PC-3 (cell line): ENCODE data around the gene TTC27. TPM values are rescaled to one million over a fixed set of nuclear protein-coding genes. Genes with fewer than 3 reads are reported as not detected.

Experiments
- ATAC-seq: fragments of 200-7000 bp; cut with Tn5 transposase; 2 replicates; pipeline ENCODE4 v1.9.1; 2020; ENCODE audit warnings: mild to moderate bottlenecking, moderate library complexity
- BruUV-seq: library from RNA; stranded (reverse); fragments of 400-500 nt; replicated peaks from 2 replicates; lab custom pipeline; 2021; lab: Mats Ljungman, UMichigan
- CTCF ChIA-PET: fragments of 300-600 bp; sonication (Branson Sonifier 250); formaldehyde crosslinking; loops from one replicate; lab custom pipeline; 2022; ENCODE audit warnings: antibody characterized with exemption; lab: Charles Lee
- POLR2A ChIA-PET: fragments of 300-600 bp; sonication (Branson Sonifier 250); formaldehyde crosslinking; loops from one replicate; lab custom pipeline; 2022; ENCODE audit warnings: antibody characterized with exemption; ENCODE audit not compliant: unreplicated experiment; lab: Charles Lee
- DNase-seq: peaks from one replicate; pipeline ENCODE4 v3.0.0-alpha.2; 2015
- H2AFZ ChIP-seq: fragments of 300-600 bp; sonication (generic); 2 replicates; pipeline ENCODE4 v1.6.0; 2016; ENCODE audit warnings: antibody characterized with exemption, low read length
- H3F3A ChIP-seq: fragments of 300-600 bp; sonication (generic); one replicate; pipeline ENCODE4 v1.6.0; 2017; ENCODE audit warnings: antibody characterized with exemption, low read length, control low read depth, mild to moderate bottlenecking; ENCODE audit not compliant: unreplicated experiment
- H3K27ac ChIP-seq: fragments of 300-600 bp; sonication (generic); 2 replicates; pipeline ENCODE4 v1.5.1; 2016; ENCODE audit warnings: mild to moderate bottlenecking, low read length
- H3K27me3 ChIP-seq: fragments of 300-600 bp; sonication (generic); 2 replicates; pipeline ENCODE4 v1.6.1; 2016; ENCODE audit warnings: low read length, mixed read lengths
- H3K36me3 ChIP-seq: fragments of 300-600 bp; sonication (generic); 2 replicates; pipeline ENCODE4 v1.6.1; 2016; ENCODE audit warnings: low read depth, mixed run types, low read length, mixed read lengths
- H3K4me1 ChIP-seq: fragments of 300-600 bp; sonication (generic); 2 replicates; pipeline ENCODE4 v1.5.1; 2016; ENCODE audit warnings: low read length; ENCODE audit not compliant: insufficient read depth
- H3K4me2 ChIP-seq: fragments of 300-600 bp; sonication (generic); 2 replicates; pipeline ENCODE4 v1.6.0; 2016; ENCODE audit warnings: low read length
- H3K4me3 ChIP-seq: fragments of 300-600 bp; sonication (generic); 2 replicates; pipeline ENCODE4 v1.5.1; 2016; ENCODE audit warnings: mild to moderate bottlenecking, low read length, mixed read lengths
- H3K79me2 ChIP-seq: fragments of 300-600 bp; sonication (generic); 2 replicates; pipeline ENCODE4 v1.6.1; 2017; ENCODE audit warnings: low read length, mixed read lengths
- H3K9ac ChIP-seq: fragments of 300-600 bp; sonication (generic); 2 replicates; pipeline ENCODE4 v1.6.0; 2016; ENCODE audit warnings: mild to moderate bottlenecking, low read length
- H3K9me2 ChIP-seq: fragments of 300-600 bp; sonication (generic); replicated peaks from 2 replicates; pipeline ENCODE4 v1.6.1; 2016; ENCODE audit warnings: mixed run types, low read length, mixed read lengths
- H3K9me3 ChIP-seq: fragments of 300-600 bp; sonication (generic); 2 replicates; pipeline ENCODE4 v1.6.1; 2016; ENCODE audit warnings: low read length, mixed read lengths
- H4K20me1 ChIP-seq: fragments of 300-600 bp; sonication (generic); 2 replicates; pipeline ENCODE4 v1.6.1; 2016; ENCODE audit warnings: low read length, mixed read lengths
- CTCF ChIP-seq: fragments of 300-600 bp; sonication (generic); conservative IDR thresholded peaks from 2 replicates; pipeline ENCODE4 v1.5.1; 2017; ENCODE audit warnings: antibody characterized with exemption, low read depth, mild to moderate bottlenecking, low read length
- EZH2 ChIP-seq: fragments of 300-600 bp; sonication (generic); IDR thresholded peaks from one replicate; pipeline ENCODE4 v1.6.1; 2017; ENCODE audit warnings: antibody characterized with exemption, mild to moderate bottlenecking, low read length; ENCODE audit not compliant: unreplicated experiment
- EZH2phosphoT487 ChIP-seq: fragments of 300-600 bp; sonication (generic); IDR thresholded peaks from 2 replicates; pipeline ENCODE4 v1.6.1; 2018; ENCODE audit warnings: mild to moderate bottlenecking, antibody characterized with exemption, low read length, borderline replicate concordance
- intact Hi-C: fragments of 100-400 bp; cut with micrococcal nuclease; formaldehyde crosslinking; loops from 2 replicates; pipeline ENCODE4 v1.9.0; 2023
- total RNA-seq: library from RNA; depleted of rRNA; stranded (reverse); fragments of >200 nt; gene quantifications from 2 replicates; pipeline ENCODE4 v1.2.3, GENCODE V29; 2014

TTC27 gene
- total RNA-seq, 1 experiment from 2014 or later: 33.0 TPM

GRCh38 chr2:32696439-32696838 lies 68.6 kb downstream of the TTC27 start:
- Histone ChIP-seq H3K9me3 (no peaks in the 10 kb centered on the region), H3K36me3 (no peaks in the 10 kb centered on the region), H3K4me1 (peaks cover 18% of the 10 kb centered on the region; the same call in 1 of the 2 replicates), H4K20me1 (no peaks in the 10 kb centered on the region), H2AFZ (no peak overlapping the region), H3K9ac (no peak overlapping the region), H3K4me3 (no peak overlapping the region), H3K27me3 (no peaks in the 10 kb centered on the region), H3F3A (no peaks in the 10 kb centered on the region), H3K4me2 (no peak overlapping the region), H3K79me2 (no peaks in the 10 kb centered on the region), H3K9me2 (no peaks in the 10 kb centered on the region), H3K27ac (no peak overlapping the region)
- POLR2A ChIA-PET: no interaction called here
- intact Hi-C loops: no loop called here
- ATAC-seq (peak; percentile 68), DNase-seq (peak; percentile 42)
- TF ChIP-seq EZH2 (no peak), CTCF (no peak), EZH2phosphoT487 (no peak)
- no TSS peak for BruUV-seq
- CTCF ChIA-PET: no interaction called here

GRCh38 chr2:32697156-32697555 lies 69.3 kb downstream of the TTC27 start:
- Histone ChIP-seq H2AFZ (no peak overlapping the region), H3K27me3 (no peaks in the 10 kb centered on the region), H3K36me3 (no peaks in the 10 kb centered on the region), H3K9ac (no peak overlapping the region), H3K9me2 (no peaks in the 10 kb centered on the region), H3K9me3 (no peaks in the 10 kb centered on the region), H3K79me2 (no peaks in the 10 kb centered on the region), H3F3A (no peaks in the 10 kb centered on the region), H3K4me3 (no peak overlapping the region), H3K4me1 (peaks cover 12% of the 10 kb centered on the region; the same call in 1 of the 2 replicates), H4K20me1 (no peaks in the 10 kb centered on the region), H3K27ac (no peak overlapping the region), H3K4me2 (no peak overlapping the region)
- TF ChIP-seq CTCF: no peak
- TF ChIP-seq EZH2phosphoT487: no peak
- no peak for TF ChIP-seq EZH2
- ChIA-PET CTCF (no interaction called here), POLR2A (no interaction called here)
- BruUV-seq: no TSS peak
- DNase-seq (peak; percentile 49), ATAC-seq (peak; percentile 53)
- intact Hi-C loops: no loop called here

- Histone ChIP-seq H3K9ac (no peak overlapping the region), H3K9me3 (no peaks in the 10 kb centered on the region), H3K79me2 (no peaks in the 10 kb centered on the region), H3K36me3 (no peaks in the 10 kb centered on the region), H3K4me1 (peaks cover 11% of the 10 kb centered on the region; the same call in 1 of the 2 replicates), H3K27me3 (no peaks in the 10 kb centered on the region), H3K9me2 (no peaks in the 10 kb centered on the region), H3K27ac (no peak overlapping the region), H3K4me3 (no peak overlapping the region), H2AFZ (no peak overlapping the region), H3F3A (no peaks in the 10 kb centered on the region), H4K20me1 (no peaks in the 10 kb centered on the region), H3K4me2 (no peak overlapping the region)
- no TSS peak for BruUV-seq
- intact Hi-C loops: no loop called here
- DNase-seq (no peak), ATAC-seq (no peak)
- ChIA-PET POLR2A (no interaction called here), CTCF (no interaction called here)
- TF ChIP-seq EZH2 (no peak), CTCF (no peak), EZH2phosphoT487 (no peak)
Measured at GRCh38 chr2:32699151-32699550, 71.3 kb downstream of the TTC27 start.
